ENCODE data around the gene SLC66A3.

DNA sequence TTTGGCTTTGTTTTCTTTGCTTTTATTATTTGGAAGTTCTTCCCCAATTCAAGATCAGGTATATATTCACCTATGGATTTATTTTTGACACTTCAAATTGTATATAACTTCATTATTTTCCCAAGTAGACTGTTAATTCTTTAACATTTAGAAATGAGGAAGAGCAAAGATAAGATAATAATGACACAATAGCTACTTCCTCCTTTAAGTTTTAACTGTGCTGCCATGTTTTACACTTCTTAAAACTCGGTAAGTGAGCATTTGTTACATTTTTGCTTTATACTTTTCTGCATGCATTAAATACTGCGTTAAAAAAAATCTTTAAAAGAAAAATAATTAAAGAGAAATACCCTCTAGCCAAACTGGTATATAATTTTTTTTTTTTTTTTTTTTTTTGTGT is 32.5 kb downstream of the SLC66A3 start:
- no peak for TF ChIP-seq POLR2A (IDR thresholded peaks at IDR 0.05)
- TF ChIP-seq, protein P1, sequence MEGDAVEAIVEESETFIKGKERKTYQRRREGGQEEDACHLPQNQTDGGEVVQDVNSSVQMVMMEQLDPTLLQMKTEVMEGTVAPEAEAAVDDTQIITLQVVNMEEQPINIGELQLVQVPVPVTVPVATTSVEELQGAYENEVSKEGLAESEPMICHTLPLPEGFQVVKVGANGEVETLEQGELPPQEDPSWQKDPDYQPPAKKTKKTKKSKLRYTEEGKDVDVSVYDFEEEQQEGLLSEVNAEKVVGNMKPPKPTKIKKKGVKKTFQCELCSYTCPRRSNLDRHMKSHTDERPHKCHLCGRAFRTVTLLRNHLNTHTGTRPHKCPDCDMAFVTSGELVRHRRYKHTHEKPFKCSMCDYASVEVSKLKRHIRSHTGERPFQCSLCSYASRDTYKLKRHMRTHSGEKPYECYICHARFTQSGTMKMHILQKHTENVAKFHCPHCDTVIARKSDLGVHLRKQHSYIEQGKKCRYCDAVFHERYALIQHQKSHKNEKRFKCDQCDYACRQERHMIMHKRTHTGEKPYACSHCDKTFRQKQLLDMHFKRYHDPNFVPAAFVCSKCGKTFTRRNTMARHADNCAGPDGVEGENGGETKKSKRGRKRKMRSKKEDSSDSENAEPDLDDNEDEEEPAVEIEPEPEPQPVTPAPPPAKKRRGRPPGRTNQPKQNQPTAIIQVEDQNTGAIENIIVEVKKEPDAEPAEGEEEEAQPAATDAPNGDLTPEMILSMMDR (IDR thresholded peaks at IDR 0.05): no peak
